Transverse colon (tissue), 4 donors: ENCODE measurements around the gene DCUN1D4. TPM values are rescaled to one million over a fixed set of nuclear protein-coding genes. Genes with fewer than 3 reads are reported as not detected.

Experiments used
- DNase-seq: peaks from one replicate; pipeline ENCODE4 v3.0.0-alpha.2; 2019
- H3K27ac ChIP-seq, 4 donors: fragments of 200-600 bp; sonication (generic); 2 replicates each; pipeline ENCODE4 v1.5.1; 2016 to 2018; ENCODE audit warnings: inconsistent platforms in 4 of 4
- H3K27me3 ChIP-seq: fragments of 200-600 bp; sonication (generic); 2 replicates; pipeline ENCODE4 v1.5.1; 2017; ENCODE audit warnings: inconsistent platforms
- H3K36me3 ChIP-seq, 4 donors: fragments of 200-600 bp; sonication (generic); 2 replicates each; pipeline ENCODE4 v1.5.1; 2017 to 2019; ENCODE audit warnings: inconsistent platforms in 4 of 4
- H3K4me1 ChIP-seq, 4 donors: fragments of 200-600 bp; sonication (generic); 2 replicates each; pipeline ENCODE4 v1.5.1; 2017 to 2020; ENCODE audit warnings: inconsistent platforms in 4 of 4
- H3K4me3 ChIP-seq, 4 donors: fragments of 200-600 bp; sonication (generic); 1 replicate in 1 of 4; 2 replicates in 3 of 4; pipeline versions ENCODE4 v1.5.1 to v1.6.1; 2017 to 2019; ENCODE audit warnings: inconsistent platforms in 4 of 4
- H3K9me3 ChIP-seq, 2 donors: fragments of 200-600 bp; sonication (generic); 2 replicates each; pipeline ENCODE4 v1.5.1; 2017 to 2019; ENCODE audit warnings: inconsistent platforms in 2 of 2
- CTCF ChIP-seq, 5 experiments: fragments of 200-600 bp in 3 of 5; fragments of 450-650 bp in 2 of 5; sonication (generic) in 3 of 5; IDR thresholded peaks; 1 replicate in 2 of 5; 2 replicates in 3 of 5; pipeline ENCODE4 v1.5.1; 2016 to 2017; ENCODE audit warnings: antibody characterized with exemption in 5 of 5, inconsistent platforms in 3 of 5, mild to moderate bottlenecking in 2 of 5, moderate library complexity in 1 of 5
- EP300 ChIP-seq: sonication (generic); formaldehyde crosslinking; IDR thresholded peaks from one replicate; pipeline ENCODE4 v1.6.1; 2017; ENCODE audit warnings: antibody characterized with exemption, low read depth
- POLR2A ChIP-seq: fragments of 450-650 bp; IDR thresholded peaks from one replicate; pipeline ENCODE4 v1.6.1; 2016; ENCODE audit warnings: antibody characterized with exemption, mild to moderate bottlenecking, moderate library complexity
- POLR2AphosphoS5 ChIP-seq, 3 donors: sonication (generic); formaldehyde crosslinking; IDR thresholded peaks; one replicate each; pipeline ENCODE4 v1.6.1; 2016; ENCODE audit warnings: antibody characterized with exemption in 3 of 3
- WGBS, 2 donors: methylation state at CpG; one replicate each; pipeline ENCODE4 v1.1.5; 2018; ENCODE audit warnings: low coverage in 1 of 2; 5-methylcytosine and 5-hydroxymethylcytosine counted together
- in situ Hi-C, 4 donors: fragments of 200-750 bp; cut with MboI; loops; one replicate each; pipeline versions ENCODE4 v1.15.0 to v1.15.1; 2017; ENCODE audit warnings: low sequenced_read_pairs in 3 of 4, low pct_ligation_motif_present in 1 of 4, low pct_unique_long_range_greater_than_20kb in 1 of 4
- intact Hi-C: fragments of 100-400 bp; cut with DNase I; formaldehyde crosslinking; loops from one replicate; pipeline ENCODE4 v1.15.1; 2023; ENCODE audit warnings: low total_unique reads
- total RNA-seq, 4 donors: library from RNA; depleted of rRNA; stranded (reverse); fragments of >200 nt; gene quantifications; one replicate each; pipeline ENCODE4 v1.1.0, GENCODE V29; 2016

DCUN1D4 gene
- total RNA-seq, 4 donors from 2014 or later: 25.1 to 66.4 (median 40.9) TPM

- Histone ChIP-seq H3K9me3 (no peaks in the 10 kb centered on the region), H3K27me3 (no peaks in the 10 kb centered on the region), H3K36me3 (peaks cover 0 to 40% (median 14%) of the 10 kb centered on the region in 4 donors), H3K27ac (no peak overlapping the region), H3K4me1 (no peaks in the 10 kb centered on the region), H3K4me3 (no peak overlapping the region)
- WGBS, 2 donors: 86 to 90% methylated on average over 2 of the region's 2 CpGs
- in situ Hi-C loops: no loop called here
- no peak for DNase-seq
- intact Hi-C loops: loop anchor here (5.0 kb wide), 1 partner anchor 604 kb away; no protein-coding TSS in a partner anchor
- TF ChIP-seq CTCF (IDR thresholded peaks at IDR 0.05): no peak
Measured at GRCh38 chr4:51878431-51878830, 35.5 kb downstream of the DCUN1D4 start.

GRCh38 chr4:51880016-51880915 is 37.3 kb downstream of the DCUN1D4 start:
- 89 to 90% methylated on average over 7 to 9 of the region's 9 CpGs for WGBS, 2 donors
- no peak overlapping the region for H3K27ac ChIP-seq
- no peak overlapping the region for H3K4me3 ChIP-seq
- in situ Hi-C loops: no loop called here
- no peaks in the 10 kb centered on the region for H3K4me1 ChIP-seq
- no peak for TF ChIP-seq POLR2AphosphoS5 (IDR thresholded peaks at IDR 0.05)
- no peak for TF ChIP-seq CTCF (IDR thresholded peaks at IDR 0.05)
- TF ChIP-seq EP300: no peak
- TF ChIP-seq POLR2A: no peak
- H3K27me3 ChIP-seq: no peaks in the 10 kb centered on the region
- no peak for DNase-seq
- intact Hi-C loops: no loop called here
- peaks cover 0 to 31% (median 10%) of the 10 kb centered on the region in 4 donors for H3K36me3 ChIP-seq
- no peaks in the 10 kb centered on the region for H3K9me3 ChIP-seq

- Histone ChIP-seq H3K27me3 (no peaks in the 10 kb centered on the region), H3K4me1 (no peaks in the 10 kb centered on the region), H3K9me3 (no peaks in the 10 kb centered on the region), H3K4me3 (no peak overlapping the region), H3K36me3 (peaks cover 0 to 14% (median 6%) of the 10 kb centered on the region in 4 donors), H3K27ac (no peak overlapping the region)
- in situ Hi-C loops: no loop called here
- 75 to 76% methylated on average over 2 of the region's 2 CpGs for WGBS, 2 donors
- intact Hi-C loops: no loop called here
- no peak for DNase-seq
- no peak for TF ChIP-seq POLR2AphosphoS5 (IDR thresholded peaks at IDR 0.05)
- TF ChIP-seq POLR2A: no peak
- TF ChIP-seq CTCF (IDR thresholded peaks at IDR 0.05): no peak
- no peak for TF ChIP-seq EP300
Measured at GRCh38 chr4:51884055-51884454, 41.1 kb downstream of the DCUN1D4 start.

- no peaks in the 10 kb centered on the region for H3K27me3 ChIP-seq
- intact Hi-C loops (no loop called here), in situ Hi-C loops (no loop called here)
- peaks cover 0 to 14% (median 4%) of the 10 kb centered on the region in 4 donors for H3K36me3 ChIP-seq
- 86 to 95% methylated on average over 2 of the region's 2 CpGs for WGBS, 2 donors
- H3K27ac ChIP-seq: no peak overlapping the region
- H3K4me3 ChIP-seq: no peak overlapping the region
- no peak for DNase-seq
- no peaks in the 10 kb centered on the region for H3K4me1 ChIP-seq
- no peaks in the 10 kb centered on the region for H3K9me3 ChIP-seq
- TF ChIP-seq CTCF (IDR thresholded peaks at IDR 0.05): no peak
- TF ChIP-seq POLR2AphosphoS5 (IDR thresholded peaks at IDR 0.05): no peak
- TF ChIP-seq EP300: no peak
- TF ChIP-seq POLR2A: no peak
Measured at GRCh38 chr4:51884606-51885005, 41.7 kb downstream of the DCUN1D4 start.
